GM12878 (cell line): ENCODE measurements around the gene PIM2. TPM values are rescaled to one million over a fixed set of nuclear protein-coding genes. Genes with fewer than 3 reads are reported as not detected.

Source experiments
- BHLHE40 ChIP-seq, 2 experiments: fragments of 450-650 bp in 1 of 2; IDR thresholded peaks; 2 replicates each; pipeline ENCODE4 v1.6.1; 2011 to 2017; ENCODE audit warnings: low read depth in 2 of 2, borderline replicate concordance in 1 of 2, improper control_type of control experiment in 1 of 2, low read length in 1 of 2, mild to moderate bottlenecking in 1 of 2
- CEBPB ChIP-seq, 2 experiments: fragments of 150-350 bp in 1 of 2; IDR thresholded peaks; 2 replicates each; pipeline ENCODE4 v1.6.1; 2012 to 2014; ENCODE audit warnings: low read depth in 2 of 2, low read length in 2 of 2, borderline replicate concordance in 1 of 2, inconsistent platforms in 1 of 2
- CHD1 ChIP-seq: IDR thresholded peaks from 2 replicates; pipeline ENCODE4 v1.6.1; 2012; ENCODE audit warnings: low read depth, low read length, improper control_type of control experiment
- EP300 ChIP-seq, 2 experiments: fragments of 150-350 bp in 1 of 2; IDR thresholded peaks; 2 replicates each; pipeline ENCODE4 v1.6.1; 2011 to 2012; ENCODE audit warnings: low read depth in 2 of 2, low read length in 2 of 2, borderline replicate concordance in 1 of 2, improper control_type of control experiment in 1 of 2, inconsistent platforms in 1 of 2; ENCODE audit not compliant: control insufficient read depth in 1 of 2
- EZH2 ChIP-seq: IDR thresholded peaks from 2 replicates; pipeline ENCODE4 v1.6.1; 2012; ENCODE audit warnings: low read depth, mild to moderate bottlenecking, control low read depth, inconsistent platforms, low read length, borderline replicate concordance; ENCODE audit not compliant: control insufficient read depth
- HDAC6 ChIP-seq: fragments of 200-600 bp; sonication (generic); IDR thresholded peaks from one replicate; pipeline ENCODE4 v1.8.0; 2017; ENCODE audit warnings: antibody characterized with exemption; ENCODE audit not compliant: unreplicated experiment
- JUND ChIP-seq: IDR thresholded peaks from 2 replicates; pipeline ENCODE4 v1.6.1; 2012; ENCODE audit warnings: low read depth, mild to moderate bottlenecking, low read length, improper control_type of control experiment, moderate library complexity
- KAT2A ChIP-seq: conservative IDR thresholded peaks from 2 replicates; pipeline ENCODE4 v1.6.1; 2011; ENCODE audit warnings: low read depth, low read length; ENCODE audit not compliant: control insufficient read depth
- NBN ChIP-seq: fragments of 450-650 bp; IDR thresholded peaks from 2 replicates; pipeline ENCODE4 v1.6.1; 2016
- NFYA ChIP-seq: IDR thresholded peaks from 2 replicates; pipeline ENCODE4 v1.6.1; 2011; ENCODE audit warnings: low read depth, mild to moderate bottlenecking, low read length, improper control_type of control experiment, borderline replicate concordance
- SIX5 ChIP-seq: IDR thresholded peaks from 2 replicates; pipeline ENCODE4 v1.6.1; 2011; ENCODE audit warnings: mild to moderate bottlenecking, low read depth, low read length, moderate library complexity; ENCODE audit not compliant: severe bottlenecking
- SMARCA5 ChIP-seq: fragments of 450-650 bp; IDR thresholded peaks from 2 replicates; pipeline ENCODE4 v1.6.1; 2017; ENCODE audit warnings: mild to moderate bottlenecking
- SREBF1 ChIP-seq: IDR thresholded peaks from 2 replicates; pipeline ENCODE4 v1.6.1; 2012; ENCODE audit warnings: mild to moderate bottlenecking, low read length
- polyA plus RNA-seq, 11 experiments: library from polyadenylated mRNA; depleted of rRNA in 4 of 11; unstranded in 6 of 11; stranded (reverse) in 5 of 11; fragments of >200 nt; fragmentation: Nextera tagmentation in 4 of 11; fragmentation: Illumina TruSeq in 1 of 11; extraction: Ambion mirVana in 4 of 11; extraction: Trizol in 1 of 11; gene quantifications; 1 replicate in 1 of 11; 2 replicates in 10 of 11; pipeline versions ENCODE4 v1.2.1 to v1.2.3, GENCODE V29; 2011 to 2016; ENCODE audit warnings: inconsistent platforms in 2 of 11, missing spikeins in 2 of 11, low read depth in 1 of 11
- total RNA-seq, 4 experiments: library from RNA; depleted of rRNA in 3 of 4; stranded (reverse); fragments of >200 nt in 3 of 4; fragmentation: Illumina TruSeq in 1 of 4; extraction: Trizol in 1 of 4; gene quantifications; 2 replicates each; pipeline versions ENCODE4 v1.2.1 to v1.2.3, GENCODE V29; 2013 to 2021
- TF ChIP-seq, protein P1 (sequence below): fragments of 450-650 bp; IDR thresholded peaks from 2 replicates; pipeline ENCODE4 v1.6.1; 2017; ENCODE audit warnings: mild to moderate bottlenecking, moderate library complexity
- TF ChIP-seq, protein P2 (sequence below): IDR thresholded peaks from 2 replicates; pipeline ENCODE4 v1.6.1; 2012; ENCODE audit warnings: low read length, inconsistent platforms
- TF ChIP-seq, protein P3 (sequence below): IDR thresholded peaks from 2 replicates; pipeline ENCODE4 v1.6.1; 2012; ENCODE audit warnings: mild to moderate bottlenecking, low read depth, low read length
- TF ChIP-seq, protein P4 (sequence below): fragments of 450-650 bp; conservative IDR thresholded peaks from 2 replicates; pipeline ENCODE4 v1.6.1; 2017; ENCODE audit warnings: mild to moderate bottlenecking, moderate library complexity

PIM2 gene
- total and polyA plus RNA-seq, 10 of the 15 experiments (the other 5 are each of a cell fraction or from before 2014, with no cell fraction given): 19.2 to 96.8 (median 32.3) TPM

DNA sequence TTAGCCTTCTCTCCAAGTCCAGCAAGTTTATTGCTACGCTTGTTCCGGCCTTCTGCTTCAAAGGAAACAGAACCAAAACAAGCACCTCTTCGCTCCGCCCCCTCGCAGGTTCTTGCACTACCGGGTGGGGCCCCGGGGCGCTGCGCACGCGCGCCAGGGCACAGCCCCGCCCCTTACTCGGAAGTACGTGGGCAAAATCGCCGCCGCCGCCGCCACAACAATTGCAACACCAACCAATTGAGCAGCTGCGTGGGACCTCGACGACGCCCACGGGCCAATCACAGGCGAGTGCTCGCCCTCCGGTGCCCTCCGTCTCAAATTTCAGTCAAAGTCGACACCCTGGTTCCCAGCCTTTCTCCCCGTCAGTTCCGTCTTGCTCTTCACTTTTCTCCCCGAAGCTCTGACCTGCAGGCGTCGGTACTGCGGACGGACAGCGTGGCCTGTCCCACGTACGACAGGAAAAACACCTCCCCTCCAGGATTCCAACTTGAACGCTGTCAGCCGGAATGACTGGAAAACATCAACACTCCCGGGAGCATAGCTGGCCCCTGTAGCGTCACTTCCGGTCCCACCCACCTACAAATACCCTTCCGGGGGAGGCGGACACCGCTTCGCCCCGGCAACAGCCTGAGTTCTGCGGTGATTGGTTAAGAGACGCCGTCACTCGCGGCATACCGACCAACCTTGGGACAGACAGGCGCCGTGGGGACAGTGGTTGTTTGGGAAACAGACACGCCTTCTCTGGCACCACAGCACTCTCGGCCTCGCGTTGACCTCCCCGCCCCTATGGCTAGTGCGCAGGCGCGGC, 39.2 kb upstream of the PIM2 start (continued):
- TF ChIP-seq, protein P1, sequence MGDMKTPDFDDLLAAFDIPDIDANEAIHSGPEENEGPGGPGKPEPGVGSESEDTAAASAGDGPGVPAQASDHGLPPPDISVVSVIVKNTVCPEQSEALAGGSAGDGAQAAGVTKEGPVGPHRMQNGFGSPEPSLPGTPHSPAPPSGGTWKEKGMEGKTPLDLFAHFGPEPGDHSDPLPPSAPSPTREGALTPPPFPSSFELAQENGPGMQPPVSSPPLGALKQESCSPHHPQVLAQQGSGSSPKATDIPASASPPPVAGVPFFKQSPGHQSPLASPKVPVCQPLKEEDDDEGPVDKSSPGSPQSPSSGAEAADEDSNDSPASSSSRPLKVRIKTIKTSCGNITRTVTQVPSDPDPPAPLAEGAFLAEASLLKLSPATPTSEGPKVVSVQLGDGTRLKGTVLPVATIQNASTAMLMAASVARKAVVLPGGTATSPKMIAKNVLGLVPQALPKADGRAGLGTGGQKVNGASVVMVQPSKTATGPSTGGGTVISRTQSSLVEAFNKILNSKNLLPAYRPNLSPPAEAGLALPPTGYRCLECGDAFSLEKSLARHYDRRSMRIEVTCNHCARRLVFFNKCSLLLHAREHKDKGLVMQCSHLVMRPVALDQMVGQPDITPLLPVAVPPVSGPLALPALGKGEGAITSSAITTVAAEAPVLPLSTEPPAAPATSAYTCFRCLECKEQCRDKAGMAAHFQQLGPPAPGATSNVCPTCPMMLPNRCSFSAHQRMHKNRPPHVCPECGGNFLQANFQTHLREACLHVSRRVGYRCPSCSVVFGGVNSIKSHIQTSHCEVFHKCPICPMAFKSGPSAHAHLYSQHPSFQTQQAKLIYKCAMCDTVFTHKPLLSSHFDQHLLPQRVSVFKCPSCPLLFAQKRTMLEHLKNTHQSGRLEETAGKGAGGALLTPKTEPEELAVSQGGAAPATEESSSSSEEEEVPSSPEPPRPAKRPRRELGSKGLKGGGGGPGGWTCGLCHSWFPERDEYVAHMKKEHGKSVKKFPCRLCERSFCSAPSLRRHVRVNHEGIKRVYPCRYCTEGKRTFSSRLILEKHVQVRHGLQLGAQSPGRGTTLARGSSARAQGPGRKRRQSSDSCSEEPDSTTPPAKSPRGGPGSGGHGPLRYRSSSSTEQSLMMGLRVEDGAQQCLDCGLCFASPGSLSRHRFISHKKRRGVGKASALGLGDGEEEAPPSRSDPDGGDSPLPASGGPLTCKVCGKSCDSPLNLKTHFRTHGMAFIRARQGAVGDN: no peak; the same call in 1 of the 2 replicates
- TF ChIP-seq SIX5 (no peak), EZH2 (no peak), NFYA (no peak), HDAC6 (no peak), SREBF1 (no peak), BHLHE40 (IDR thresholded peaks at IDR 0.05; ENCODE audit: borderline replicate concordance in 1 of 2, low read depth in 2 of 2, low read length in 1 of 2) (no peak), KAT2A (no peak), EP300 (IDR thresholded peaks at IDR 0.05; ENCODE audit: borderline replicate concordance in 1 of 2, control insufficient read depth in 1 of 2, low read depth in 2 of 2, low read length in 2 of 2) (no peak), NBN (peak; percentile 84), SMARCA5 (peak; percentile 73), CHD1 (no peak), JUND (no peak), CEBPB (IDR thresholded peaks at IDR 0.05; ENCODE audit: borderline replicate concordance in 1 of 2, low read depth in 2 of 2, low read length in 2 of 2) (0 out of 4 replicates have a peak, but pooled peaks of 1 of the 2 experiments have one; percentile 5)
- TF ChIP-seq, protein P2, sequence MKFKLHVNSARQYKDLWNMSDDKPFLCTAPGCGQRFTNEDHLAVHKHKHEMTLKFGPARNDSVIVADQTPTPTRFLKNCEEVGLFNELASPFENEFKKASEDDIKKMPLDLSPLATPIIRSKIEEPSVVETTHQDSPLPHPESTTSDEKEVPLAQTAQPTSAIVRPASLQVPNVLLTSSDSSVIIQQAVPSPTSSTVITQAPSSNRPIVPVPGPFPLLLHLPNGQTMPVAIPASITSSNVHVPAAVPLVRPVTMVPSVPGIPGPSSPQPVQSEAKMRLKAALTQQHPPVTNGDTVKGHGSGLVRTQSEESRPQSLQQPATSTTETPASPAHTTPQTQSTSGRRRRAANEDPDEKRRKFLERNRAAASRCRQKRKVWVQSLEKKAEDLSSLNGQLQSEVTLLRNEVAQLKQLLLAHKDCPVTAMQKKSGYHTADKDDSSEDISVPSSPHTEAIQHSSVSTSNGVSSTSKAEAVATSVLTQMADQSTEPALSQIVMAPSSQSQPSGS: no peak
- TF ChIP-seq, protein P3, sequence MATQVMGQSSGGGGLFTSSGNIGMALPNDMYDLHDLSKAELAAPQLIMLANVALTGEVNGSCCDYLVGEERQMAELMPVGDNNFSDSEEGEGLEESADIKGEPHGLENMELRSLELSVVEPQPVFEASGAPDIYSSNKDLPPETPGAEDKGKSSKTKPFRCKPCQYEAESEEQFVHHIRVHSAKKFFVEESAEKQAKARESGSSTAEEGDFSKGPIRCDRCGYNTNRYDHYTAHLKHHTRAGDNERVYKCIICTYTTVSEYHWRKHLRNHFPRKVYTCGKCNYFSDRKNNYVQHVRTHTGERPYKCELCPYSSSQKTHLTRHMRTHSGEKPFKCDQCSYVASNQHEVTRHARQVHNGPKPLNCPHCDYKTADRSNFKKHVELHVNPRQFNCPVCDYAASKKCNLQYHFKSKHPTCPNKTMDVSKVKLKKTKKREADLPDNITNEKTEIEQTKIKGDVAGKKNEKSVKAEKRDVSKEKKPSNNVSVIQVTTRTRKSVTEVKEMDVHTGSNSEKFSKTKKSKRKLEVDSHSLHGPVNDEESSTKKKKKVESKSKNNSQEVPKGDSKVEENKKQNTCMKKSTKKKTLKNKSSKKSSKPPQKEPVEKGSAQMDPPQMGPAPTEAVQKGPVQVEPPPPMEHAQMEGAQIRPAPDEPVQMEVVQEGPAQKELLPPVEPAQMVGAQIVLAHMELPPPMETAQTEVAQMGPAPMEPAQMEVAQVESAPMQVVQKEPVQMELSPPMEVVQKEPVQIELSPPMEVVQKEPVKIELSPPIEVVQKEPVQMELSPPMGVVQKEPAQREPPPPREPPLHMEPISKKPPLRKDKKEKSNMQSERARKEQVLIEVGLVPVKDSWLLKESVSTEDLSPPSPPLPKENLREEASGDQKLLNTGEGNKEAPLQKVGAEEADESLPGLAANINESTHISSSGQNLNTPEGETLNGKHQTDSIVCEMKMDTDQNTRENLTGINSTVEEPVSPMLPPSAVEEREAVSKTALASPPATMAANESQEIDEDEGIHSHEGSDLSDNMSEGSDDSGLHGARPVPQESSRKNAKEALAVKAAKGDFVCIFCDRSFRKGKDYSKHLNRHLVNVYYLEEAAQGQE: no peak
- TF ChIP-seq, protein P4, sequence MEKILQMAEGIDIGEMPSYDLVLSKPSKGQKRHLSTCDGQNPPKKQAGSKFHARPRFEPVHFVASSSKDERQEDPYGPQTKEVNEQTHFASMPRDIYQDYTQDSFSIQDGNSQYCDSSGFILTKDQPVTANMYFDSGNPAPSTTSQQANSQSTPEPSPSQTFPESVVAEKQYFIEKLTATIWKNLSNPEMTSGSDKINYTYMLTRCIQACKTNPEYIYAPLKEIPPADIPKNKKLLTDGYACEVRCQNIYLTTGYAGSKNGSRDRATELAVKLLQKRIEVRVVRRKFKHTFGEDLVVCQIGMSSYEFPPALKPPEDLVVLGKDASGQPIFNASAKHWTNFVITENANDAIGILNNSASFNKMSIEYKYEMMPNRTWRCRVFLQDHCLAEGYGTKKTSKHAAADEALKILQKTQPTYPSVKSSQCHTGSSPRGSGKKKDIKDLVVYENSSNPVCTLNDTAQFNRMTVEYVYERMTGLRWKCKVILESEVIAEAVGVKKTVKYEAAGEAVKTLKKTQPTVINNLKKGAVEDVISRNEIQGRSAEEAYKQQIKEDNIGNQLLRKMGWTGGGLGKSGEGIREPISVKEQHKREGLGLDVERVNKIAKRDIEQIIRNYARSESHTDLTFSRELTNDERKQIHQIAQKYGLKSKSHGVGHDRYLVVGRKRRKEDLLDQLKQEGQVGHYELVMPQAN: peak; percentile 62; the same call in 1 of the 2 replicates
